Smooth muscle cell (in vitro differentiated cells): Measurements from ENCODE around the gene POLR3GL. TPM values are rescaled to one million over a fixed set of nuclear protein-coding genes. Genes with fewer than 3 reads are reported as not detected.
"Not testable (repeated sequence)": the region's sequence is repeated elsewhere in the genome, so short reads cannot be mapped to it uniquely, and the experiment has no call there.

ENCODE experiments used
- DNase-seq: peaks from one replicate; lab custom pipeline; 2025; ENCODE audit not compliant: unreplicated experiment; lab: John Stamatoyannopoulos, UW
- H2AFZ ChIP-seq: fragments of 200-600 bp; sonication (generic); 2 replicates; pipeline ENCODE4 v1.6.0; 2016; ENCODE audit warnings: antibody characterized with exemption, low read depth, mild to moderate bottlenecking
- H3F3A ChIP-seq: fragments of 200-600 bp; sonication (generic); 2 replicates; pipeline ENCODE4 v1.6.0; 2017; ENCODE audit warnings: antibody characterized with exemption, low read depth
- H3K27ac ChIP-seq: fragments of 200-600 bp; sonication (generic); 2 replicates; pipeline ENCODE4 v1.5.1; 2016; ENCODE audit warnings: low read depth, mild to moderate bottlenecking
- H3K27me3 ChIP-seq: fragments of 200-600 bp; sonication (generic); 2 replicates; pipeline ENCODE4 v1.6.1; 2016; ENCODE audit warnings: low read depth, mild to moderate bottlenecking
- H3K36me3 ChIP-seq: fragments of 200-600 bp; sonication (generic); 2 replicates; pipeline ENCODE4 v1.5.1; 2016; ENCODE audit warnings: low read depth
- H3K4me1 ChIP-seq: fragments of 200-600 bp; sonication (generic); 2 replicates; pipeline ENCODE4 v1.5.1; 2016; ENCODE audit warnings: low read depth
- H3K4me2 ChIP-seq: fragments of 200-600 bp; sonication (generic); 2 replicates; pipeline ENCODE4 v1.6.0; 2016; ENCODE audit warnings: mild to moderate bottlenecking
- H3K4me3 ChIP-seq: fragments of 200-600 bp; sonication (generic); 2 replicates; pipeline ENCODE4 v1.5.1; 2016; ENCODE audit warnings: mild to moderate bottlenecking
- H3K79me2 ChIP-seq: fragments of 200-600 bp; sonication (generic); 2 replicates; pipeline ENCODE4 v1.6.0; 2016; ENCODE audit warnings: low read depth, mild to moderate bottlenecking
- H3K9ac ChIP-seq: fragments of 200-600 bp; sonication (generic); 2 replicates; pipeline ENCODE4 v1.6.0; 2016; ENCODE audit warnings: low read depth
- H3K9me3 ChIP-seq: fragments of 200-600 bp; sonication (generic); replicated peaks from 2 replicates; pipeline ENCODE4 v1.5.1; 2016; ENCODE audit warnings: low read depth
- H4K20me1 ChIP-seq: fragments of 200-600 bp; sonication (generic); 2 replicates; pipeline ENCODE4 v1.6.0; 2016; ENCODE audit warnings: low read depth
- WGBS: methylation state at CpG from one replicate; pipeline ENCODE4 v1.1.7; 2016; ENCODE audit warnings: low lambda C conversion rate; 5-methylcytosine and 5-hydroxymethylcytosine counted together
- polyA plus RNA-seq: library from polyadenylated mRNA; unstranded; fragments of >200 nt; fragmentation: Nextera tagmentation; extraction: Ambion mirVana; gene quantifications from 2 replicates; pipeline ENCODE4 v1.2.1, GENCODE V29; 2016
- total RNA-seq: library from RNA; depleted of rRNA; stranded (reverse); fragments of >200 nt; gene quantifications from 2 replicates; pipeline ENCODE4 v1.2.3, GENCODE V29; 2014
- TF ChIP-seq, protein P1 (sequence below): fragments of 200-600 bp; sonication (generic); IDR thresholded peaks from 2 replicates; pipeline ENCODE4 v1.5.1; 2017; ENCODE audit warnings: borderline replicate concordance, mild to moderate bottlenecking, antibody characterized with exemption; ENCODE audit not compliant: insufficient read depth, poor library complexity, severe bottlenecking

The POLR3GL gene
- total and polyA plus RNA-seq, 2 experiments from 2014 or later: 22.2 to 33.6 TPM

DNA sequence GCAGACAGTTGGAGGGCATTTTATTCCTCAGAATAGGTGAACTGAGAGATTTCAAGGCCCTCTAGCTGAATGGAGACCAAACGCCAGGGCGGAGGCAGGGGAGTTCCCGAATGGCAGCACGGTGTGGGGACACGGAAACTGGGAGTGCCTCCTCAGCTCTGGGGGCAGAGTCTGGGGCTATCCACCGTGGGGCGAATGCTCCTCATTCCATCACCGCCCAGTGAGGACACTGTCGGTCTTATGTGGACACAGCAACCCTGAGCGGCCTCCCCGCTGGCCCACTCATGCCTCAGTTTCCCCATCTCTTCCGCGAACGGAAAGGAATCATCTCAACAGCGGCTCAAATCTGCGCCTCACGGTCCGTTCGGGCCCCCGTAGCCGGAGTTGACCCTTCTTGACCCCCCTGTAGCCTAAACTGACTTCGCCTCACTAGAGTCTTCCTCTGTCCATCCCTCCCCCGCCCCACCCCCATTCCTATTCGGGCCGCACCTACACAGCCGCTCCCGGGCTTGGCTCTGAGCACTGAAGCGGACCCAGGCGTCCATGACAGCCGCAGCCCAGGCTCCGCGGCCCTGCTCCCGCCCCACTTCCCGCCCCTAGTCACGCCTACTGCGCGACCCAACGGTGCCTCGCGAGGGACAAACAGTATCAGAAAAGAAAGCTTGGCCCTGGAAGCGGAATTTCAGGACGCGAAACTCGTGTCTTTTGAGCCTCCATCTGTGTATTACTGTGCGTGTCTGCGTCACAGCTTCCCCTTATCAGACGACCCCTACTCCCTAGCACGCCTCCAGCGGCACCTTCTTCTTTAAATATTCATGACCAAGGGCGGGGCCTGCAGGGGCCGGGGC, 46.1 kb upstream of the POLR3GL start, which contains the start of gene PEX11B:
TSS of gene PEX11B (minus strand) at position 574 of the 848 bp plus-strand sequence. CDS start at position 545, 29 bp downstream.
- 3% methylated on average over 37 of the region's 51 CpGs for WGBS
- Histone ChIP-seq H3K27ac (peak within 1 kb of the TSS; percentile 70), H4K20me1 (no peaks in the 10 kb centered on the region), H3K79me2 (no peaks in the 10 kb centered on the region), H3K9me3 (no peaks in the 10 kb centered on the region), H3K9ac (peak within 1 kb of the TSS; percentile 82), H3K4me2 (peak within 1 kb of the TSS; percentile 89), H3K27me3 (no peaks in the 10 kb centered on the region), H2AFZ (peak within 1 kb of the TSS; percentile 93), H3K4me1 (peaks cover 15% of the 10 kb centered on the region), H3K36me3 (no peaks in the 10 kb centered on the region), H3K4me3 (peak within 1 kb of the TSS; percentile 78), H3F3A (no peaks in the 10 kb centered on the region)
- TF ChIP-seq, protein P1, sequence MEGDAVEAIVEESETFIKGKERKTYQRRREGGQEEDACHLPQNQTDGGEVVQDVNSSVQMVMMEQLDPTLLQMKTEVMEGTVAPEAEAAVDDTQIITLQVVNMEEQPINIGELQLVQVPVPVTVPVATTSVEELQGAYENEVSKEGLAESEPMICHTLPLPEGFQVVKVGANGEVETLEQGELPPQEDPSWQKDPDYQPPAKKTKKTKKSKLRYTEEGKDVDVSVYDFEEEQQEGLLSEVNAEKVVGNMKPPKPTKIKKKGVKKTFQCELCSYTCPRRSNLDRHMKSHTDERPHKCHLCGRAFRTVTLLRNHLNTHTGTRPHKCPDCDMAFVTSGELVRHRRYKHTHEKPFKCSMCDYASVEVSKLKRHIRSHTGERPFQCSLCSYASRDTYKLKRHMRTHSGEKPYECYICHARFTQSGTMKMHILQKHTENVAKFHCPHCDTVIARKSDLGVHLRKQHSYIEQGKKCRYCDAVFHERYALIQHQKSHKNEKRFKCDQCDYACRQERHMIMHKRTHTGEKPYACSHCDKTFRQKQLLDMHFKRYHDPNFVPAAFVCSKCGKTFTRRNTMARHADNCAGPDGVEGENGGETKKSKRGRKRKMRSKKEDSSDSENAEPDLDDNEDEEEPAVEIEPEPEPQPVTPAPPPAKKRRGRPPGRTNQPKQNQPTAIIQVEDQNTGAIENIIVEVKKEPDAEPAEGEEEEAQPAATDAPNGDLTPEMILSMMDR: no peak
- DNase-seq: peak; percentile 82

DNA sequence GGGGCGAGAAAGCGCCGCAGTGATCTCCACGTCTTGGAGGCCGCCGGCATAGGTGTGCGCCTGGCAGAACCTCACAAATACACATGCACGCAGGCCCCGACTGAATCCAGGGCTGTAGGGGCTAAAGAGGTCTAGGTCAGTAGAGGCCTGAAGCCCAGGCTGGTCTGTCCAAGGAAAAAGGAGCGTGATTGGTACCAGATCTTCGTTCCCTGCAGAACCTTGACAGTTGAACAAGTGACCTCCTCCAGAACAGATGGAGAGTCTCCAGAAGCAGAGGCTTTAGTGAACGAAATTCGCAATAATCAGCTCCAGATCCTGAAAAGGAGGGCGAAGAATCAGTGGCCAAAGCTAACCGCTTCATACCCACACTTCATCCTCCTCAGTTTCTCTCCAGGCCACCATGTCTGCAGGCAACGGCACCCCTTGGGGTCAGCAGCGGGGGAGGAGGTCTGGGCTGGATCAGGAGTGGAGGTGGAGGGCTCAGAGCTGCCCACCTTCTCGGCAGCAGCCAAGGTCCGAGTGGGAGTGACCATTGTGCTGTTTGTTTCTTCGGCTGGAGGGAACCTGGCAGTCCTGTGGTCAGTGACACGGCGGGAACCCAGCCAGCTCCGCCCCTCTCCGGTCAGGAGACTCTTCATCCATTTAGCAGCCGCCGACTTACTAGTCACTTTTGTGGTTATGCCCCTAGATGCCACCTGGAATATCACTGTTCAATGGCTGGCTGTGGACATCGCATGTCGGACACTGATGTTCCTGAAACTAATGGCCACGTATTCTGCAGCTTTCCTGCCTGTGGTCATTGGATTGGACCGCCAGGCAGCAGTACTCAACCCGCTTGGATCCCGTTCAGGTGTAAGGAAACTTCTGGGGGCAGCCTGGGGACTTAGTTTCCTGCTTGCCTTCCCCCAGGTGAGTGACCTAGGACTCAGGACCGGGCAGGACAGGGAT, 45.2 kb upstream of the POLR3GL start:
- H2AFZ ChIP-seq: peak overlapping the region; percentile 93
- H3K36me3 ChIP-seq: no peaks in the 10 kb centered on the region
- no peaks in the 10 kb centered on the region for H3K27me3 ChIP-seq
- H3K27ac ChIP-seq: peak overlapping the region; percentile 70
- TF ChIP-seq, protein P1: no peak
- H3K4me1 ChIP-seq: peaks cover 15% of the 10 kb centered on the region
- peak overlapping the region; percentile 89 for H3K4me2 ChIP-seq
- H3K4me3 ChIP-seq: peak overlapping the region; percentile 78
- H3K79me2 ChIP-seq: no peaks in the 10 kb centered on the region
- 8% methylated on average over 33 of the region's 33 CpGs for WGBS
- no peaks in the 10 kb centered on the region for H4K20me1 ChIP-seq
- H3F3A ChIP-seq: no peaks in the 10 kb centered on the region
- no peaks in the 10 kb centered on the region for H3K9me3 ChIP-seq
- H3K9ac ChIP-seq: peak overlapping the region; percentile 82
- no peak for DNase-seq

DNA sequence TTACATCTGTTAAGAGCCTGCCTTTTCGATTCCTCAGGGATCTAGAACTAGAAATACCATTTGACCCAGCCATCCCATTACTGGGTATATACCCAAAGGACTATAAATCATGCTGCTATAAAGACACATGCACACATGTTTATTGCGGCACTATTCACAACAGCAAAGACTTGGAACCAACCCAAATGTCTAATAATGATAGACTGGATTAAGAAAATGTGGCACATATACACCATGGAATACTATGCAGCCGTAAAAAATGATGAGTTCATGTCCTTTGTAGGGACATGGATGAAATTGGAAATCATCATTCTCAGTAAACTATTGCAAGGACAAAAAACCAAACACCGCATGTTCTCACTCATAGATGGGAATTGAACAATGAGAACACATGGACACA, 44.2 kb upstream of the POLR3GL start:
- H3K4me3 ChIP-seq, H3K36me3 ChIP-seq: not testable (repeated sequence)
- 89% methylated on average over 3 of the region's 4 CpGs for WGBS

DNA sequence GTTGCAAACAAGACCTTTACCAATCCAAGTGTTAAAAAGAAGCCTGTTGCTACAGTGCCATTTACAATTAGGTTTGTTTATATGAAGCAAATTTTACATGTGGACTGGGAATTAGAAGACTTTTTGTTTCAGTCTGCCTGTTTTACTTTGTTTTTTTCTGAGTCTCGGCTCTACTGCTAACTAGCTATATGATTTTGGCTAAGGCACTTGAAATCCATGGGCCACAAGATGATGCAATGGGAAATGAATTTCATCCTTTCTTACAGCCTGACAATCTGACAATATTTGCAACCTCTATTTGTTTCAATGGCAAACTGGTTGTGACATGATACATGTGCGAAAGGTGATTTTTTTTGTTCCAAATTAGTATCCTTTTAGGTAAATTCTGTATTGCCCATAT, 42.2 kb upstream of the POLR3GL start:
- TF ChIP-seq, protein P1: no peak
- Histone ChIP-seq H4K20me1 (no peaks in the 10 kb centered on the region), H3K4me3 (no peak overlapping the region), H3K79me2 (peaks cover 12% of the 10 kb centered on the region), H3K27me3 (no peaks in the 10 kb centered on the region), H2AFZ (no peak overlapping the region), H3K9ac (no peak overlapping the region), H3K4me2 (no peak overlapping the region), H3F3A (no peaks in the 10 kb centered on the region), H3K4me1 (peaks cover 20% of the 10 kb centered on the region), H3K27ac (no peak overlapping the region), H3K9me3 (no peaks in the 10 kb centered on the region), H3K36me3 (no peaks in the 10 kb centered on the region)
- no peak for DNase-seq
- 97% methylated on average over 2 of the region's 2 CpGs for WGBS

More for the DNA sequence above, 44.2 kb upstream of the POLR3GL start:
- not testable (repeated sequence) for H3K9ac ChIP-seq, DNase-seq, H3F3A ChIP-seq, H3K79me2 ChIP-seq, H2AFZ ChIP-seq, H3K9me3 ChIP-seq, H3K27ac ChIP-seq, H3K27me3 ChIP-seq, H4K20me1 ChIP-seq
- peak overlapping the region; percentile 89 for H3K4me2 ChIP-seq
- peaks cover 15% of the 10 kb centered on the region for H3K4me1 ChIP-seq
